Activated T-cell treated with anti-CD3 and anti-CD28 coated beads, Interleukin-2, amount 50 U/mL, for 1 hour (primary cell): ENCODE measurements around the gene TRIO.

ENCODE experiments used
- DNase-seq: peaks from one replicate; pipeline ENCODE4 v3.0.0-alpha.2; 2020

The TRIO gene

GRCh38 chr5:14475045-14475444, 331.9 kb downstream of the TRIO start:
- DNase-seq: no peak

DNA sequence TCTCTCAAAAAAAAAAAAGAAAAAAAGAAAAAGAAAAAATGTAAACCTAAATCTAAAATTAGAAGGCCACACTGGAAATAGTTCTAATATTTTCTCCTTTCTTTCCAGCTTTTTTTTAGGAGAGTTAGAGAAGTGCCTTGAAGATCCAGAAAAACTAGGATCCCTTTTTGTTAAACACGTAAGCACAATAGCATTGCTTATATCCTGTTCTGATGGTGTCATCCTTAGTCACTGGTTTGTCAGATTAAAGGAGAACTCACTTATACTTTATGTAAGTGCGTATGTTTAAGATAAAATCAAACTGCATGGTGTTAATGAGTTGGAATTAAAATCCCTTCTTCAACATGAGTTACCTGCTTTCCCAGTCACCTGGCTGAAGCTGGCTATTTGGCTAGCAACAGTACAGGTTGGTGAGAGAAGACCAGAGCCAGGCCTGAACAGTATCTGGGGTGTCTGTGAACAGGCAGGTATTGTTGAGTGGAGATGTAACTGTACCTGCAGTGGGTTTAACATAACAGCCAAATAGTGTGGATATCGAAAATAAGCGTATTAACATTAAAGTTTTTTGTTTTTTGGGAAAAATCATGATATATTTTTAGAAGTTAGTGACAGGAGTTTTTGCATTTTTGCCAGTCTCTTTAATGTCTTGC, 333.8 kb downstream of the TRIO start:
- no peak for DNase-seq

GRCh38 chr5:14479143-14479696, 336.1 kb downstream of the TRIO start:
- DNase-seq: no peak

- DNase-seq: no peak
Observed at GRCh38 chr5:14481349-14481748, 338.2 kb downstream of the TRIO start.

- DNase-seq: no peak
Observed at GRCh38 chr5:14482085-14482484, 338.9 kb downstream of the TRIO start.

DNA sequence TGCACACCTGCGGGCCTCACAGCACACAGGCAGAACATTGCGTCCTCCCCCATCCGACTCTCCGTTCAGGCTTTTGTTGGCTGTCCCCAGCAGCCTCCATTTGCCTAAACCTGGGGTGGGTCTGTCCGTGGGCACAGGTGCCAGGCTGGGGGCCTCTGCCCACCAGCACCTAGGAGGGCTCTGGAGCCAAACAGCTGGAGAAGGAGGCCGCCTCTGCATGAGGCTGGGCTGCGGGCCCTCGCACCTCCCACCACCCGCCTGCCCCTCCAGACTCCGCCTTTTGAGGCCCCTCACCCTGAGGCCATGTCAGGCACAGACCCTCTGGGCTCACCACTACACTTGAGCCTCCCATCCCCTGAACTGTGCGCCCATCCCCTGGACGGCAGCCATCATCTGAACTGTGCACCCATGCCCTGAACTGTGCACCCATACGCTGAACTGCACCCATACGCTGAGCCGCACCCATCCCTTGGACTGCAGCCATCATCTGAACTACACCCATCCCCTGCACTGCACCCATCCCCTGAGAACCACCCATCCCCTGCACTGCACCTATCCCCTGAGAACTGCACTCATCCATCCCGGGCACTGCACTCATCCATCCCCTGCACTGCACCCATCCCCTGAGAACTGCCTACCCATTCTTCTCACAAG, 340.5 kb downstream of the TRIO start:
- no peak for DNase-seq

GRCh38 chr5:14486486-14486885, 343.3 kb downstream of the TRIO start:
- no peak for DNase-seq

DNA sequence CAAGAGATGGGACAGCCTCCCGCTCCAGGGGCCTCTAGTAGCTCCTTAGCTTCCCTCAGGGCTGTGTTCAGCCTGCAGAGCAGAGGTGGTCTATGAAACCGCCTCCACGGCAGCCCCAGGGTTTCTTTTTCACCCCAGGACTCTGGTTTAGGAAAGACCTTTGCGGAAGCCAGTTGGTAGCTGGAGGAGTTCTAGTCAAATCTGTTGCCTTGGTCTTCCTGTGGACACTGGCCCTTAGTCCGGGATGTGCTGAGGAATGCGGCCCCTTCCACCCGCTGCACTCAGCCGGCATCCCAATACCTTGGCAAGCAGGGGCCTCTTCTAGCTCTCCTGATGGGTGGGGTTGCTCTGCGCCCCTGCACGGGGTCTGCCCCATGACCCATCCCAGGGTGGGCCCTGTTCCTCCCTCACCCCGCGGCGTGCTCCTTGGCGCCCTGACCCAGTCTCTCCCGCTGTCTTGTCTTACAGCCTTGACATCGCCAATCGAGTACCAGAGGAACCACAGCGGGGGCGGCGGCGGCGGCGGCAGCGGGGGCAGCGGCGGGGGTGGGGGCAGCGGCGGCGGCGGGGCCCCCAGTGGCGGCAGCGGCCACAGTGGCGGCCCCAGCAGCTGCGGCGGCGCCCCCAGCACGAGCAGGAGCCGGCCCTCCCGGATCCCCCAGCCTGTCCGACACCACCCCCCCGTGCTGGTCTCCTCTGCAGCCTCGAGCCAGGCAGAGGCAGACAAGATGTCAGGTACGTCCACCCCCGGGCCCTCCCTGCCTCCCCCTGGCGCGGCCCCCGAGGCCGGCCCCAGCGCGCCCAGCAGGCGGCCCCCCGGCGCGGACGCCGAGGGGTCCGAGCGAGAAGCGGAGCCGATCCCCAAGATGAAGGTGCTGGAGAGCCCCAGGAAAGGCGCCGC, 344.1 kb downstream of the TRIO start:
- DNase-seq: no peak

- DNase-seq: no peak
Observed at GRCh38 chr5:14487897-14488570, 344.9 kb downstream of the TRIO start.

- DNase-seq: no peak
Observed at GRCh38 chr5:14488709-14489108, 345.6 kb downstream of the TRIO start.

DNA sequence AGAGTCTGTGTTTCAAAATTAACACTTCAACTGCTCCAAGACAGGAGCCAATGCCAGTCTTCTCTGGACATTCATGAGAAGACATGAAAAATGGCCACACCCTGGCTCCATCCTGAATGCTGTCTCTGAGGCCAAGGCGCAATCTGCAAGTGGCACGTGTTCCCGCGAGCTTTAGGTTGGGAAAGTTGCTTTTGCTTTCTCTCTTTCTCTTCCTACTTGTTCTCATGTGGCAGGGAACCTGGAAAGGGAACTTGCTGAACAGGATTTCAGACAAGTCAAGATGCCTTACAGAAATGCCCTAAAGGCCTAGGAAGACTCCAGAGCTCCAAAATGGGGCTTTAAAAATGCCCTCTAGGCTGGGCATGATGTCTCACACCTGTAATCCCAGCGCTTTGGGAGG, 346.5 kb downstream of the TRIO start:
- DNase-seq: no peak

GRCh38 chr5:14490309-14490711, 347.2 kb downstream of the TRIO start:
- no peak for DNase-seq

GRCh38 chr5:14491015-14491915, 348.1 kb downstream of the TRIO start:
- DNase-seq: no peak

DNA sequence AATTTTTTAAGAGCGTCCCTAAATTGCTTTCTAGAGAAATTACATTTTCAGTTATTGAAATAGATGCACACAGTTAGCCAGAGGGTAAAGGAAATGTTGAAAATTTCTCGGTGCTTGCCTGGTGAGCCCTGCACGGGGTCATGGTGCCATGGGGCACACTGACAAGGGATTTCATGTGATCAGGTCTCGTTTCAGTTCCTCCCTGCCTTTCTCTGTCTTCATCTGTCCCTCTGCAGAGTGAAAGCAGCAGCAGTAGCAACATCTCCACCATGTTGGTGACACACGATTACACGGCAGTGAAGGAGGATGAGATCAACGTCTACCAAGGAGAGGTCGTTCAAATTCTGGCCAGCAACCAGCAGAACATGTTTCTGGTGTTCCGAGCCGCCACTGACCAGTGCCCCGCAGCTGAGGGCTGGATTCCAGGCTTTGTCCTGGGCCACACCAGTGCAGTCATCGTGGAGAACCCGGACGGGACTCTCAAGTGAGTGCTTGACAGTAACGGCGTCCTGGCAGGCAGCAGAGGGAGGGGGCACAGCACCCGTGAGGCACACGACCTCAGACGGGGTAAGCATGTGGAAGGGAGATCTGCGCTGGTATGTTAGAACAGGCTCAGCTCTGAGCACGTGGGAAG, 349.3 kb downstream of the TRIO start:
- DNase-seq: no peak

DNA sequence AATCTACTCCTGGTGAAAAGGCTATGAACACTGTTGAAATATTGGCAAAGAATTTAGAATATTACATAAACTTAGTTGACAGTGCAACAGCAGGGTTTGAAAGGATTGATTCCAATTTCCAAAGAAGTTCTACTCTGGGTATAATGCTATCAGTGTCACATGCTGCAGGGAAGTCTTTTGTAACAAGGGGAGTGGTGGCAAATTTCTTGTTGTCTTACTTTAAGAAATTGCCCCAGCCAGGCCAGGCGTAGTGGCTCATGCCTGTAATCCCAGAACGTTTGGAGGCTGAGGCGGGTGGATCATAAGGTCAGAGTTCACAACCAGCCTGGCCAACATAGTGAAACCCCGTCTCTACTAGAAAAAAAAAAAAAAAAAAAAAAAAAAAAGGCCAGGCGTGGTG, 352.2 kb downstream of the TRIO start:
- DNase-seq: no peak

- DNase-seq: no peak
Observed at GRCh38 chr5:14497311-14497710, 354.2 kb downstream of the TRIO start.

DNA sequence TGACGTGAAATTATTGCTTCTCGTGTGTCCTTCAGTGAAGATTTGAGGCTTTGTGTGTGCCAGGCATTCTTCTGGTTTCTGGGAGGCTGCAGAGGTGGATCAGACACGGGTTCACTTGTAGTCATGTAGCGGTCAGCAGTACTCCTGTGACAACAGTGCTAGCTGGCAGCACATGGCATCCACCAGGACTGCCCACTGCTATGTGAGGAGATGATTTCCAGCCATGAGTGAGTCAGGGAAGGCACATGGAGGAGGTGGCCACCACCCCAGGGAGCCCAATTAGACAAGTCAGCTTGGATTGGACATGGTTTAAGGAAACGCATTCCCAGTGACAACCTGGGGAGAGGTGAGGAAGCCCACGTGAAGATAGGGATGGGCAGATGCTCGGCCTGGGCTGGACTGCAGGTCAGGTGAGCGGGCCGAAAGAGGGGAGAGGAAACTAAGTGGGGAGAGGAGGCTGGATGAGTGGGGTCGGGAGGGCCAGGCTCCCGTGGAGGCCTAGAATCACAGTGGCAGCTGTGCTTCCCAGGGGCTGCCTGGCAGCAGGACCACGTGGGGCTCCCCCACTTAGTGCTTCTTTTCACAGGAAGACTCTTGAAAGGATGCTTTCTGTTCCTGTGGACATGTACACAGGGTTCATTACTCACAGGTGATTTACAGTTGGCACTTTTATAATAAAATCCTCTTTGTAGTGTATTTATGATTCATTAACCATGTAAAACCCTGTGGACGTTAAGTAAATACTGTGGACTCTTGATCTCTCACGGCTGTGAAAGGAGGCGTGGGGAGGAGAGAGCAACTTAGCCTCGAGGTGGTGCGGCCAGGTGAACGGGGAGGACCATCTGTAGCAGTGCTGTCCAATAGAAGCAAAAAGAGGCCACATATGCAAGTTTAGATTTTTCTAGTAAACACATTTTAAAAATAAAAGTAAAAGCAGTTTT, 358.5 kb downstream of the TRIO start:
- DNase-seq: no peak

- DNase-seq: no peak
Observed at GRCh38 chr5:14502294-14502690, 359.1 kb downstream of the TRIO start.

DNA sequence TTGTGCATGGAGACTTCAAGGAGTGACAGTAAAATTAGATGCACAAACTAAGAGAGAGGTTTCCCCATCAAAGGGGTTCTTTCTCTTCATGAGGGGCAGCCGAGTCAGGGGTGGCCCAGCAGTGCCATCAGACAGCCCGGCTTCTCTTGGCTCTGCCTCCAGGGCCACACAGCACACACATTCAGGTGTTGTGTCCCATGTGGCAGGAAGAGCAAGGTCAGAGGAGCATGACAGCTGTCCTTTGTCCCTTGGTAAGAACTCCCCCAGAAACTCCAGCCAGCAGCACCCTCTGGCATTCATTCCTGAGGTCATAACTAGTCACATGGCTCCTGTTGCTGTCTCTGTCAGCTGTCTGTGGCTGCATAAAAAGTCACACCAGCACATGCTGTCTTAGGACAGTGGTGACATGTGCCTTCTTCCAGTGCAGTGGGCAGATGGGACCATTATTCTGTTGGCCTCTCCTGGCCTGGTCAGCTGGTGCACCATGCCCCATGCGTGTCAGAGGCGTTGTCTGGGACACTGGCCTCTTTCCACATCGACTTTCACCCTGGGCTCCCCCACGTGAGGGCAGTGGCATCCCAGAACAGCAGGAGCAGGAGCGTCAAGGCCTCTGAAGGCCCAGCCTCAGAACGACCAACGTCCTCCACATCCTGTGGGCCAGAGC, 360.0 kb downstream of the TRIO start:
- no peak for DNase-seq
